ENCODE measurements around the gene FOXS1.
A peak's percentile ranks its signal among the peaks of the same experiment; 100 is the strongest.

The FOXS1 gene

GRCh38 chr20:31860390-31861134 is 15.2 kb upstream of the FOXS1 start:
- peak; percentile 72 for DNase-seq

- no peak for DNase-seq
These were observed 14.6 kb upstream of the FOXS1 start for GRCh38 chr20:31859998-31860380.

GRCh38 chr20:31859266-31859997 is 14.0 kb upstream of the FOXS1 start:
- no peak for DNase-seq

GRCh38 chr20:31858760-31859083 is 13.3 kb upstream of the FOXS1 start:
- no peak for DNase-seq

- DNase-seq, result no peak
These were observed 12.7 kb upstream of the FOXS1 start for GRCh38 chr20:31857861-31858759.

- no peak for DNase-seq
These were observed 11.1 kb upstream of the FOXS1 start for GRCh38 chr20:31856516-31856915.

GRCh38 chr20:31853481-31853880 is 8.1 kb upstream of the FOXS1 start:
- no peak for DNase-seq

- DNase-seq, result no peak
These were observed 6.0 kb upstream of the FOXS1 start for GRCh38 chr20:31851240-31851955.

- DNase-seq, result no peak
These were observed 4.0 kb upstream of the FOXS1 start for GRCh38 chr20:31849306-31849930.

GRCh38 chr20:31848088-31848999 is 2.9 kb upstream of the FOXS1 start:
- no peak for DNase-seq

GRCh38 chr20:31846793-31847138 is 1.4 kb upstream of the FOXS1 start:
- DNase-seq, result no peak

GRCh38 chr20:31844737-31845299 is 586 bp downstream of the FOXS1 start:
- DNase-seq, result no peak

GRCh38 chr20:31843881-31844280 is 1.5 kb downstream of the FOXS1 start:
- no peak for DNase-seq

GRCh38 chr20:31843288-31843687 is 2.1 kb downstream of the FOXS1 start:
- no peak for DNase-seq

GRCh38 chr20:31842471-31843157 is 2.8 kb downstream of the FOXS1 start:
- DNase-seq, result peak; percentile 86

- DNase-seq, result peak; percentile 98
These were observed 3.5 kb downstream of the FOXS1 start for GRCh38 chr20:31841928-31842327.

- peak; percentile 77 for DNase-seq
These were observed 4.2 kb downstream of the FOXS1 start for GRCh38 chr20:31840906-31841816.

GRCh38 chr20:31839782-31840487 is 5.5 kb downstream of the FOXS1 start:
- DNase-seq, result peak; percentile 14

Data from NCI-H226 (cell line).